LoVo (cell line): ENCODE data around the gene NKX2-3.

Experiments
- DNase-seq: peaks from one replicate; pipeline ENCODE4 v3.0.0-alpha.2; 2016; ENCODE audit warnings: low spot score

NKX2-3 gene

DNA sequence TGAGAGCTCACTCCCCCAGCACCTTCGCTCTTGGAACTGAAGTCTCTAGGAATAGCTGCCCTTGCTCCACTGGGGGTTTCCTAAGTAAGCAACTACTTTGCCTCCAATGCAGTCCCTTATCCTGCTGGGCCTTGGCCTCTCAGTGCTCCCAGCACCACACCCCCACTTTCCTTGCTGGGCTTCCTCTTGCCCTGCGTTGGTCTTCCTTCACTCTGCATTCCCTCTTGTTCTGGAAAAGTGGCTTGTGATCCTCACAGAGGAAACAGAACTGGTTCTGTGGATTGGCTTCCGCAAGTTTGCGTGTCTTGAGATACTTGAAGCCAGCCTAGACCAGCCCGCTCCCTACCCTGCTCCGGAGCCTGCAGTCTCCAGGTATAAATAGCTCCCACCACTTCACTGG is 6.4 kb downstream of the NKX2-3 start:
- no peak for DNase-seq

DNA sequence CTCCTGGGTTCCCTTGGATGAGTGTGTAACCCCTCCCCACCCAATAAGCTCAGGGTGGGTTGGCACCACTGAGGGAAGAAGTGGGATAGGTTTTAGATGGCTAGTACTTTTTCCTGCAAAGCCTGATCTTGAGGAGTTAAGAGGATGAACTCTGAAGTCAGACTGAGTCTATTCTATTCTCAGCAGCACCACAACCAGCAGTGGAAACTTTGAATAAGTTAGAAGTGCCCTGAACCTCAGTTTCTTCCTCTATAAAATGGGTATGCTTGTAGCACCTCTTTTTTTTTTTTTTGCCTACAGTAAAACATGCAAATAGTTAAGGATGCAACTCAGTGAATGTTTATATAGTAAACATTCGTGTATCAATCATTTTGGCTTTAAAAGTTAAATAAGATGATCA is 7.1 kb downstream of the NKX2-3 start:
- no peak for DNase-seq

DNA sequence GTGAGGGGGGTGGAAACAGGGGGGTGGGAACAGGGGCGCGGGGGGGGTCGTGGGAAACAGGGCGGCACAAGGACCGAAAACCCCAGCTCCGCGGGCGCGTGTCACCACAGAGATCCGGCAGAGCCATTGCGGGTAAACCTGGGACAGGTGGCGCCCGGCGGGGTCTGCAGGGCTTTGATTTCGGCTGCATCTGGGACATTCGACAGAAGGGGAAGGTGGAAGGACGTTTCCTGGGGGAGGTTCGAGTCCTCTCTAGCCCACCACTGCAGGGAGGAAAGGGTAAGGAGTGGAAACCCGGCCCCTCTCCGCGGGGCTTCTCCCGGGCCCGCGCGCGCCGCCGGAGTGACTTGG is 7.5 kb downstream of the NKX2-3 start:
- no peak for DNase-seq

DNA sequence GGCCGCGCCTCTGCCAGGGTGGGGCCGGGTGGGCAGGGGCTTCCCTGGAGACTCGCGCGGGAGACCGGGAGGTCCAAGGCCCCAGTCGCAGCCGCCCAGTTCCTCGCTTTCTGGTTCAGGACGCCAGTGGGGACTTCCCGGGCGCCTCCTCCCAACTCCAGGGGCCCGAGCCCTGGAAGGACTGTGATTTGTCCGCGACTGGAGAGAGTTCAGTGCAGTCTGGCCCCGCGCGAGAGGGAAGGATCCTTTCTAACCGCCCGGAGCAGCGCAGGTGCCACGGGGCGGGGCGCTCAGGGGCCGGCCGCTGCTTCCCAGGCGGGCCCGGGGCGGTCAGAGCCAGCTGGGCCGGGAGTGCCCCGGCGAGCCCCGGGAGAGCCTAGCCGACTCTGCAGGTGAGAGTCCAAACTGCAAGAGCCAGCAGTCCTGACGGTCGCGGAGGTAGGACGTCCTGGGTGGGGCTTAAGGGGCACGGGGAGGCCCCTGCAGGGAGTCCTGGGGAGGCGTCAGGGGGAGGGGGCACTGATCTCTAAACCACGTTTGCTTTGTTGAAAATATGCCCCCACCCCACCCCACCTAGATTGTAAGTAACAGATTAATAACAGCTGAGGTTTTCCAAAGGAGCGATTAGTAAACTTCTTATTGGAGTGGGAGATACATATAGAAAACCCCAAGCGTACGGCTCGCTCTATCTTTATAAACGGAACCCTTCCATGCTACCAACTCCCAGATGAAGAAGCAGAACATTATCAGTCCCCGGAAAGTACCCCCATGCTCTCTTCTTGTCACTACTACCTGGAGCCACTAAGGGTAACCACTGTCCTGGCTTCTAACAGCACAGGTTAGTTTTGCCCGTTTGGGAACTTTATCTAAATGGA is 8.2 kb downstream of the NKX2-3 start:
- DNase-seq, result peak; percentile 66

DNA sequence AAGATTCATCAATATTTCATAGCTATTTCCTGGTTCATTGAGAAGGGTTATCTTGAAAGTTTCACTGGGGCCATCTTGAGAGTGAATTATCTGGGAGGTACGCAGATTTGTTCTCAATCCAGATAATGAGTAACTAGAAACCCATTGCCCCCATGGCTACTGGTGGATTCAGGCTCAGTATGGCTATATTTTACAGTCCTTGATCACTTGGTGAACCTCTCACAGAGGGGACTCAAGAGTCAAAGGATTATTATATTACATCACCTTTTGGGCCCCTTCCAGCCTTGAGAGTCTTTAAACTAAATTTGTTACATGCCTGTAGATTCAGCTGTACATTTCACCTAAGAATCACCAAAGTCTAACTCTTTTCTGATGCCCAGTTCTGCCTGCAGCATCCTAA is 11.6 kb downstream of the NKX2-3 start:
- no peak for DNase-seq

DNA sequence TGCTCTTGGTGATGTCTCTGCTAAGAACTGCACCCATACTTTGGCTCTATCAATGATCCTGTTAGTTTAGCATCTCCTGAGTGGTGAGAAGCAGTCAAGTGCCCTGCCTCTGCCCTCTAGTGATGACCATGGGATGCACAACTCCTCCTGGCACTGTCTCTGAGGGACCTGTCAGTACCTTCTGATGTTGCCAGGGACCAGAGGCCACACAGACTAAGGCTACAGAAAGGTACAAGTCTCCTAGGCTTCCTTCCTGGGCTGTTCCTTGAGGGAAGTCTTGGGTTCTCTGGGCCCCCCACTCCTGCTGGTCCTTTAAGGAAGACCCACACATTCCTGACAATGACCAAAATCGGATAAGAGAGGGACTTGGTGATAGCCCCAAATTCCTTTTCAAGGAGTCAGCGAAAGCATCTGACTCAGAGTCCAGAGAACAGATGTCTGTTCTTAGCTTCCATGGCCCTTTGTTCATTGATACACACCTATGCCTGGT is 15.3 kb downstream of the NKX2-3 start:
- peak; percentile 31 for DNase-seq

DNA sequence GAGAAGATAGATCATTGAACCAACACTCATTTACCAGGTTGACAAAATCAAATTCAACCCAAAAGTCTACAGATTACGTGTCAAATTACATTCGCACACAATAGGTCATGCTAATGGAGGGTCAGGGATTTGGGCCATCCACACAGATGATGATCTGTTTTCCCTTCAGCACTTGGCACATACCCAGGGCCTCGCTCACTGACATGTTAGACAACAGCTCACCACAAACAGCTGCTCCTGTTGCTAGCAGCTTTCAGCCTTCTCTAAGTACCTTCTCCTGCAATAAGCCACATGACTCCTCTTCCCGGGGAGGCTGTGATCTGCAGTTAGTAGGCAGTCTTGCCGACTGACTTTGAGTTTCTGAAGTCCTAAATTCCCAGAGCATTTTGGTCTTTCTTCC is 18.4 kb downstream of the NKX2-3 start:
- DNase-seq, result no peak

DNA sequence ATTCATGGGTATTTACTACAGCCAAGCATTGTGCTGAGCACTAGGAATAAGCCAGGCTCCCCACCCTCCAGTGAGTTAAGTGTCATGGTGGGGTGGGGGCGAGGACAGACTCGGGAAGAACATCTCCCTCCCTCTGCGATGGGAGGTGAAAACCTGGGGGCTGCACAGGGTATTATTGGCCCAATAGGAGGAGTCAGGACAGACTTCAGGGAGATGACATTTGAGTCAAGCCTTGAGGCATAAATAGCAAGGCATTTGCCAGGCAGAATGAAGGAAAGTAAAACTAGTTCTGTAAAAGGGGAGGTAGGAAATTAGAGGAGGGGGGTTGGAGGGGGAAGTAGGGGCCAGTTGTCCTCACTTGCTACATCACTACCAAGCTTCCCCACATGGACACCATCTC is 18.9 kb downstream of the NKX2-3 start:
- DNase-seq, result no peak

DNA sequence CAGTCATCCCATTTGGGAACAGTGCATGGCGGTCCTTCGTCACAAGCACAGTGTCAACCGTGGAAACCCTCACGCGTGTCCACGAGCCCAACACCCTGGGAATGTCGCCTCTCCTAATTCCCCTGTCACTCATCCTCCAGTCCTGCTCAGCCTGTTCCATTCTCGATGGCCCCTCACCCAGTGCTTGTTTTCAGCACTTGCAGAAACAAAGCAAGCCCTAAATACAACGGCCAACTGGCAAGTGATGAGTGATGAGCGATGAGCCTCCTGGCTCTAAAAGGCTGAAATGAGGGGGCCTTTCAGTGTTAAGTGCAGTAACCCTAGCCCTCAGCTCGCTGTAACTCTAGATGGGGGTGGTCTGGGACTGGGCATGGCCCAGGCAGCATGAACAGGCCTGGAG is 22.6 kb downstream of the NKX2-3 start:
- no peak for DNase-seq

DNA sequence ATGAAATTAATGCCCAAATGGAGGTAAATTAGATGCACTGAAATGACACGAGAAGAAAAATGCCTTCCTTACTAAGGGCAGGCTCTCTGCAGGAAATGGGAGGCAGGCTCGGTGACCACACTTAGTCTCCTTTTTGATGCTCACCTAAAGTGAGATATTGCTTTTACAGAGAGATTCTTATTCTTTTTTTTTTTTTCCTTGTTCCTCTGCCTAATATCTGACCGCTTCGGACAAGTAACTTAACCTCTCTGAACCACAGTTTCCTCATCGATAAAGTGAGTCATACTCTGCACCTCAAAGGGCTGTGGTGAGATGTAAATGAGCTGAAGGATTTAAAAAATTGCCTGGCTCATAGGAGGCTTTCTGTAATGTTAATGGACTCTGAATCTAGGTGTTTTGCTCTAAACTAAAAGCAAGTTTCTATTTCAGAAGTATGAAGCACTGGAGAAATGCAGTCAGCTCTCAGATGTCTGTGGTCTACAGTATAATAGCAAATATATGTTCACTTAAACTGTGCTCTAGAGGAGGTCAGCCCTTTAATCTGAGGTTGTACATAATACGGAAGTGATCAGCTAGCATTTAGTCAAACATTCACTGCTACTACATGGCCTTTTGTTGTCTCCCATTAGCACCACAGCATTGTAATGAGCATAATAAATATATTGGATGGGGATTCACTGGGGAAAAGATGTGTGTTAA is 23.2 kb downstream of the NKX2-3 start:
- no peak for DNase-seq

DNA sequence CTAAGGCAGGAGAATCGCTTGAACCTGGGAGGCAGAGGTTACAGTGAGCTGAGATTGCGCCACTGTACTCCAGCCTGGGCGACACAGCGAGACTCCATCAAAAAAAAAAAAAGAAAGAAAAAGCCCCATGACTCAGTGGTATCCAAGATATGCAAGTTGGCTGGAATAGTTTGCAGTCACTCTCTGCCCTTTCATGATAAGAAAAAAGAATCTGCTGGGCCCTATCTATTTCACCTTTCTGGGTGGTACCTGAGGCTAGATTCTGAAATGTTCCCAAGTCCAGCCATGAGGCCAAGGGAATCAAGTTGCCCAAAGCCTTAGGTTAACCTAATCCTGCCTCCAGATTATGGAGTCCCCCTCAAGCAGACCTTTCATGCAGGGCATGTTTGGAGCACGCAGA is 24.3 kb downstream of the NKX2-3 start:
- DNase-seq, result no peak

DNA sequence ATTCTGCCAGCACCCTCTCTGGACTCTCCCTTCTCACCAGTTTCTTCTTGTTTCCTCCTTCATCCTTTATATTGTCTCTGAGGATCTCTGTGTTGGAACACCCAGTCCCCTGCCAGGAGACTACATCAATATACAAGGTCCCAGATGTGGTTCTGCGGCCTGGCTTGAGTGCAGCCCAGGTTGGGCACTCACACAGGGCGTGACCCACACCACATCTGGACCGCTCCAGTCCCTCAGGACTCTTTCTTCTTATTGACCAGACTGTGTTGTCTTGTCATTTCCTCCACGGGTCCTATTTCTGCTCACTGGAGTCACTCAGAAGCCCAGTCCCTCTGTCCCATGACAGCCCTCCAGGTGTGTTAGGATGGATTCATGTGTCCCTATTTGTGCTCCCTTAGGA is 26.0 kb downstream of the NKX2-3 start:
- no peak for DNase-seq

DNA sequence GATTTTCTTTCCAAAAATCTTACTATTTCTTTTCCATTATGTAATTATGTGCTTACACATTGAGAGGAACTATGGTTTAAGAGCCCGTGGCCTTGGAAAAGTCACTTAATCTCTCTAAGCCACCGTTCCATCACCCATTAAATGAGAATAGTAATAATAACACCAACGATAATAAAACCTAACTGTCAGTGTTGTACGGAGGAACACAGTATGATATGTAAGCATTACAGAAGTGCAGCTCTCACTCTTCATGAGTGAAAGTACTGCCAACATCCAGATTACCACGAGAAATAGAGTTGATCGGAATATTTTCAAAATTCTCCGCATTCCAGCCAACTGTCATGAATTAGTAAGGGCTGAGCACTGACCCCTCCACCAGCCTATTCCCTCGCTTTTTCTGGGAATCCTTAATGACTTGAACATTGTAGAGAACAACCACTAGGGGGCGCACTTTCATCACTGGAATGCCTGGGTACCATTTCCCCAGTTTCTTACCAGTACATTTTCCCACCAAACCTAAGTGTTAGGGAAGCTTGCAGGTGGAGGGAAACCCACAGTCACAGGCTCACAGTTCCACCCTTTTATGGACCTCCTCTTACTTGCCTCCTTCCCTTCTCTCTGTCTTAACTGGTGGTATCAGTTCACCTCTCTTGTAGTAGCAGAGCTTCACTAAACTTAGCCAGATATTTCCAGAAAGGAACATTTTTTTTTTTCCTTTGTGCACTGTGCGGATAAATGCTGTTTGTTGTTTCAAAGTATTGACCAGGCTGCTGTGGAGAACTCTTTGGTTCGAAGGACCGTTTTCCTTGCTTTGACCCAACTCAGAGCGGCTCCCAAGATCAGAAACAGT is 27.8 kb downstream of the NKX2-3 start:
- peak; percentile 70 for DNase-seq

DNA sequence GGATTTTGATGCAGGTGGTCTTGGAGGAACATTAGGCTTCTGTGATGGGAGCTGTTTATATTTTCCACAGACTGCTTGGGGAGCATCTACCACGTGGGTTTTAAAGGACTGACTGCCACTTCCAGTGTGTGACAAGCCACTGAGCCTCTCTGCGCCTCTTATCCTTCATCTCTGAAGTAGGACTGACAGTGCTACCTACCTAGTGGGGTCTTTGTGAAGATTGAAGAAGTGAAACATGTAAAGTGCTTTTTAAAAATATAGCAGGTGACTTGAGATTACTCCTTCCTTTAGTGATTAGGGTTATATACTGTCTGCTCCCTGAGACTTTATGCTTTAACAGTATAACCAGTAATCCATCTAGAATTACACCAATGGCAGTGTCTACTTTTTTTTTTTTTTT is 29.9 kb downstream of the NKX2-3 start:
- DNase-seq, result no peak

DNA sequence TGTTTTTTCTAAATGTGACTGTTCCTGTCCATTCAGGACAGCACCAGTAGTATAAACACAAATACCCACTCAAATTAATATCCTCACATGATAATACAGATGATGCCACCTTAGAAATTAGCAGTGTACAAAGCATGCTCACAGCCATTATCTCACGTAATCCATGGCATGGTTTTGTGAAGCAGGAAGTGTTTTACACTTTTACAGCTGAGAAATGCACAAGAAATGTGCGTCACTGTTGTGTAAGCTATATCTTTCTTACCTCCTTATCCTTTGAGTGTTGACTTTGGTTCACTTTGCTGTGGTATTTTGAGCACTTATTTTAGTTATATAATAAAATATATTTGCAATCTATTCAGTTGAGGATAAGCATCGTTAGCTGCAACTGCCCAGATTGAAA is 31.6 kb downstream of the NKX2-3 start:
- no peak for DNase-seq

DNA sequence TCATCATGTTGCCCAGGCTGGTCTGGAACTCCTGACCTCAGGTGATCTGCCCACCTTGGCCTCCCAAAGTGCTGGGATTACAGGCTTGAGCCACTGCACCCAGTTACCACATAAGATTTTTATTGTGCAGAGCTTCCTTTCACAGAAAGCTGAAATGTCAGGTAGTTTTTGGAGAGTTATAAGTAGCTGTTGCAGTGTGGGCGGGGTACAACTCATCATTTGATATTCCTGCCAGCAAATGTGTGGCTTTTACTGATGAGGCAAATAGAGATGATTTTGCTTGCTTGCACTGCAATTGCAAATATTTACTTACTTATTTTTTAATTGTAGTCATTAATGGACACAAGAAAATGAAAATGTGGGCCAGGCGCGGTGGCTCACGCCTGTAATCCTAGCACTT is 32.4 kb downstream of the NKX2-3 start:
- no peak for DNase-seq

DNA sequence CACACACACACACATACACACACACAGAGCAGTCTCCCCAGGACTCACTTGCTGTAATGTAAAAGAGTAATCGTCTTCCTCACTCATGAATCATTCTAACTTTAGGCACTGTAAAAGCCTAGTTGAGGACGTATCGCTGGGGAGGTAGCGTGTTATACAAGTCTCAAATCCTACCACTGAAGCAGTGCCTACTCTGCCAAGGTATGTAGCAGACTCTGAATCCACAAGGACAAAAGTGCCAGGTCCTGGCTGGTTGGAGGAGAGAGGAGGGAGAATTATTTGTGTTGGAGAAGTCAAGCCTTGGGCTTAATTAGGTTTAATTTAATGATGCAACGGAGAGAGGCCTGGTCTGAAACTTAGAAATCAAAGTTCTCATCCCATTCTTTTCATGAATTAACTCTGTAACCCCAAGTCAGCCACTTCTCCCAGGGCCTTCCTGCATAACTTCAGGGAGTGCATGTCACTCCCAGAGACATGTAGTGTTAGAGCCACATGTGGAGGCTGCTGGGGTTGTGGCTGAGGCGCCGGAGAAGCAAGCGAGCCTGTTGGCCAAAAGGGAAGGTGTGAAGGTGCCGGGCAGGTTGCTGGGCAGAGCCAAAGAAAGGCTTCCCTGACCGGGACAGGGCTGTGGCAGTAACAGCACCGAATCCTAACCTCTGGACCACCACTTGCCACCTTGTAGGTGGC is 36.7 kb downstream of the NKX2-3 start:
- DNase-seq, result no peak

DNA sequence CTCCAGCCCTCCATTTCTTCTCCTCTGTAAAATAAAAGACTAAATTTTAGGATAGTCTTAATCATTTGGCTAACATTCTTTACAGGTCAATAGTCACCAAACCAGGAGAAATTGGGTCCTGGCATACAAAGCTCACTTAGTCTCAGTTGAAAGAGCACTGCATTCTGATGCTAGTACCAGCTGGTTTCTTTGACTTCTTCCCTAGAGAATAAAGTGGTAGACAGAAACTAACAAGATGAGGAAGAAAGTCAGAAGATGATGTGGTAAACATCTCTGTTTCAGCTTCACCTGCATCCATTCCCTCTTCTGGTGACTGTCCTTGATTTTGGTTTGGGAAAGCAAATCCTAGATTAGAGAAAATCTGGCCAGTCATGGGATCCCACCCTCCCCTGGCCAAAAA is 37.2 kb downstream of the NKX2-3 start:
- DNase-seq, result no peak

DNA sequence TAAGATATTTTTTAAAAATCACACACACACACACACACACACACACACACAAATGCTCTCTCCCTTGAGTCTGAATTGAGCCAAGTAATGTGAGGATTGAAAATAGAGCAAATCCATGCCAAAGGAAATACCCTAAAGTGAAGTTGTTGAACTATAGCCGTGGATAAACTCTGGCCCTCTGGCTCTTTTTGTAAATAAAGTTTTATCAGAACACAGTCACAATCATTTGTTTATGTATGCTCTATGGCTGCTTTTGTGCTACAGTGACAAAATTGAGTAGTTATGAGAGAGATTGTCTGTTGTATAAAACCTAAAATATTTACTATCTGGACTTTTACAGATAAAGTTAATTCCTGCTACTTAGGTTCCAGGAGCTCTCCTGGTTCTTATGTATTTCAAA is 39.1 kb downstream of the NKX2-3 start:
- DNase-seq, result no peak

DNA sequence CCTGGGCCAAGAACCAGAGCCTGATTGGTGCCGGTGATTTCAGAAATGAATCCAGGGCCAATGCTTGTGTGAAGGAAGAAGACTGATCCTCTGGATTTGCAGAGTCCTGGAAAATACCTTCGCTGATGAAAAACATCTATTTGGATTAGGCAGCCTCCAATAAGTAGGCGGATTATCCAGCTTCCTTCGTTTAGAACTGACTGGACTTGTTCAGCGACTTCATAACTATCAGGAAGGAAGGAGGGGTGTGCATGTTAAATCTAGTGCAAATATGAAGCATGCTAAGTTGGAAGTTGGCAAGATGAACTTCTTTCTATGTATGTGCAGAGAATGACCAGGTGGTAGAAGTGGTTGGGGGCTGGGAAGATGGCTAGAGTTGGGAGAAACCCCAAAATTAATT is 41.0 kb downstream of the NKX2-3 start:
- DNase-seq, result no peak

DNA sequence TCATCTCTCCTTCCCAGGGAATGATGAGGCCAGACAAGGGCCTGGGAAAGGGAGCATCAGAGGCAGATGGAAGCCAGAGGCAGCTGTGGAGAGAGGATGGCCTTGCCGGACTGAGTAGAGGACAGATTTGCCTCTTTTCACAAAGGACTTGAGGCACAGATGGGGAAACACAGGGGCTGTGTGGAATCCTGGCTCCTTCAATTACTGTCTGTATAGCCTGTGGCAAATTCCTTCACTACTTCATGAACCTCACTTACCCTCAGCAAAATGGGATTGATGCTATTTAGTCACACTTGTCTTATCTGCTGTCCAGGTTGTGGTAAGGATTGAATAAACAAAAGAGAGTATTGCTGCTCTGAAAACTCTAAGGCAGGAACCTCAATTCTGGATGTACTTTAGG is 47.2 kb downstream of the NKX2-3 start:
- DNase-seq, result no peak

DNA sequence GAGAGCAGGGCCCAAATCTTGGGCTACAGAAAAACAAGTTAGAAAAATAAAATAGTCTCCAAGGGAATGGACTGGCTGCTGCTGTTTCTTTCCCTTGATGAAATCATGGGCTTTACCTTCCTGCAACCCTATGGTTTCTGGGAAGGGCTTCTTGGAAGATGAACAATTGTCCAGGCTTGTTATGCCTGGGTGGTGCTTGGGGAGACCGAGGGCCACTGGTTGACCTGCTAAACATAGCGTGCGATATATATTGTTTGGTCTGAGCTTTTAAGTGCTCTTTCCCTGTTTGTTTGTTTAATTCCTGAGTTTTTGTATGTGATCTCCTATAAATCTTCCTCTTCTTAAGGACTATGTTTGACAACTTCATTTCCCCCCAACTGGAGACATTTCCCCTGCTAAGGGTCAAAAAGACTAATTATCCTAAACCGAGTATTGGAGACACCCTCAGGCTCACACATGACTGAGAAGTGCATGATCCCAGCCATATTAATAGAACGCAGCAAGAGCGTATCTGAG is 49.6 kb downstream of the NKX2-3 start:
- DNase-seq, result no peak
